Osteoblast (primary cell): ENCODE measurements around the gene MYT1. TPM values are rescaled to one million over a fixed set of nuclear protein-coding genes. Genes with fewer than 3 reads are reported as not detected.

ENCODE experiments used
- DNase-seq: peaks from one replicate; pipeline ENCODE4 v3.0.0; 2011; ENCODE audit warnings: low spot score, mixed read lengths; ENCODE audit not compliant: insufficient read length; ENCODE audit errors: missing footprints
- H2AFZ ChIP-seq: 2 replicates; pipeline ENCODE4 v1.6.0; 2011; ENCODE audit warnings: mild to moderate bottlenecking, low read length
- H3K27ac ChIP-seq: 2 replicates; pipeline ENCODE4 v1.5.1; 2011; ENCODE audit warnings: mild to moderate bottlenecking, low read depth, low read length, moderate library complexity
- H3K27me3 ChIP-seq: 2 replicates; pipeline ENCODE4 v1.6.0; 2012; ENCODE audit warnings: mild to moderate bottlenecking, control low read depth, inconsistent platforms, low read length, moderate library complexity; ENCODE audit not compliant: insufficient read depth
- H3K36me3 ChIP-seq: 2 replicates; pipeline ENCODE4 v1.5.1; 2011; ENCODE audit warnings: mild to moderate bottlenecking, low read length, control low read depth, moderate library complexity; ENCODE audit not compliant: insufficient read depth
- H3K4me1 ChIP-seq: 2 replicates; pipeline ENCODE4 v1.5.1; 2011; ENCODE audit warnings: mild to moderate bottlenecking, low read length, control low read depth, moderate library complexity; ENCODE audit not compliant: insufficient read depth
- H3K4me2 ChIP-seq: 2 replicates; pipeline ENCODE4 v1.6.0; 2011; ENCODE audit warnings: mild to moderate bottlenecking, low read length; ENCODE audit not compliant: insufficient read depth
- H3K4me3 ChIP-seq: fragments of 200-600 bp; sonication (generic); 3 replicates; pipeline ENCODE4 v1.5.1; 2012; ENCODE audit warnings: mild to moderate bottlenecking, low read length, inconsistent platforms; ENCODE audit not compliant: insufficient read depth
- H3K79me2 ChIP-seq: 2 replicates; pipeline ENCODE4 v1.6.0; 2012; ENCODE audit warnings: mild to moderate bottlenecking, low read length, control low read depth, inconsistent platforms; ENCODE audit not compliant: insufficient read depth
- H3K9me3 ChIP-seq: 2 replicates; pipeline ENCODE4 v1.5.1; 2011; ENCODE audit warnings: low read depth, low read length, control low read depth
- H4K20me1 ChIP-seq: 2 replicates; pipeline ENCODE4 v1.6.0; 2012; ENCODE audit warnings: mild to moderate bottlenecking, low read length, control low read depth; ENCODE audit not compliant: insufficient read depth
- total RNA-seq: library from RNA; depleted of rRNA; stranded (reverse); fragments of >200 nt; gene quantifications from 2 replicates; pipeline ENCODE4 v1.2.3, GENCODE V29; 2012
- TF ChIP-seq, protein P1 (sequence below): IDR thresholded peaks from 2 replicates; pipeline ENCODE4 v1.5.1; 2011; ENCODE audit warnings: mild to moderate bottlenecking, low read depth, low read length, moderate library complexity; ENCODE audit errors: extremely low read depth

The MYT1 gene
- total RNA-seq, 1 donor = not detected

DNA sequence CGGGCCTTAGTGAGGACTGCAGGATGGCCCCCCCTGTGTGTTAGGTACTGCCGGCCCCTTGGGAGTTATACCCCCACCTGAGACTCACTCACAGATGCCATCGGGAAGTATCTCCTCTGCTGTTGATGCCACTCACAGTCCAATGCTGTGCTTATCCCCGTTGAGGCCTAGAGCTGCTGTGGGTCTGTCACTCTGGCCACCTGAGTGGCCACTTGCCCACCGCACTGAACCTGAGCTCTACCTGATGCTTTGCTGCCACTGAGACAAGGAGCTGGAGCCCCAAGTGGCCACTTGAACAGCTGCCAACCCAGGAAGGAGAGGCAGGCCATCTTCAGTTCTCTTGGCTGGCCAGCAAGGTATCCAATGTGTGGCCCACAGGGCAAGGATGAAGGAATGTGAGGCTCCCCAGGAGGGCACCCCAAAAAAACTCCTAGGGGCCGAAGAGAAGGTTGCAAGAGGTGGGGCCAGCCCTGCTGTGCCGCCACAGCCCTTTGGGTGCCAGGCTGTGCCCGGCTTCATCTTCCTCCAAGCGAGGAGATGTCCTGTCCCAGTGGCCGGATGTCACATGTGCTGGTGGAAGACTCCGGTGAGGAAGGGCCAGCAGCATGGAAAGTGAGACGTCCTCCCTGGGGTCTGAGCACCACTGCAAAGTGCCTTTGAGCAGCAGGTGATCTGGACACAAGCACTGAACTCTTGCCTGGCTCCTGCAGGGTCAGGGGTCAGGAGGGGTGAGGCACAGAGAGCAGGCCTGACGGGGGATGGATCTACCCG, 61.8 kb downstream of the MYT1 start:
- H3K36me3 ChIP-seq = no peaks in the 10 kb centered on the region
- no peak overlapping the region for H3K4me3 ChIP-seq
- no peak overlapping the region for H3K27ac ChIP-seq
- H3K79me2 ChIP-seq = no peaks in the 10 kb centered on the region
- no peak overlapping the region for H3K4me2 ChIP-seq
- peaks cover 28% of the 10 kb centered on the region for H3K4me1 ChIP-seq
- no peak for DNase-seq
- no peak overlapping the region for H2AFZ ChIP-seq
- TF ChIP-seq, protein P1, sequence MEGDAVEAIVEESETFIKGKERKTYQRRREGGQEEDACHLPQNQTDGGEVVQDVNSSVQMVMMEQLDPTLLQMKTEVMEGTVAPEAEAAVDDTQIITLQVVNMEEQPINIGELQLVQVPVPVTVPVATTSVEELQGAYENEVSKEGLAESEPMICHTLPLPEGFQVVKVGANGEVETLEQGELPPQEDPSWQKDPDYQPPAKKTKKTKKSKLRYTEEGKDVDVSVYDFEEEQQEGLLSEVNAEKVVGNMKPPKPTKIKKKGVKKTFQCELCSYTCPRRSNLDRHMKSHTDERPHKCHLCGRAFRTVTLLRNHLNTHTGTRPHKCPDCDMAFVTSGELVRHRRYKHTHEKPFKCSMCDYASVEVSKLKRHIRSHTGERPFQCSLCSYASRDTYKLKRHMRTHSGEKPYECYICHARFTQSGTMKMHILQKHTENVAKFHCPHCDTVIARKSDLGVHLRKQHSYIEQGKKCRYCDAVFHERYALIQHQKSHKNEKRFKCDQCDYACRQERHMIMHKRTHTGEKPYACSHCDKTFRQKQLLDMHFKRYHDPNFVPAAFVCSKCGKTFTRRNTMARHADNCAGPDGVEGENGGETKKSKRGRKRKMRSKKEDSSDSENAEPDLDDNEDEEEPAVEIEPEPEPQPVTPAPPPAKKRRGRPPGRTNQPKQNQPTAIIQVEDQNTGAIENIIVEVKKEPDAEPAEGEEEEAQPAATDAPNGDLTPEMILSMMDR = no peak
- peaks cover 4% of the 10 kb centered on the region for H4K20me1 ChIP-seq
- no peaks in the 10 kb centered on the region for H3K9me3 ChIP-seq
- H3K27me3 ChIP-seq = peaks cover 3% of the 10 kb centered on the region

DNA sequence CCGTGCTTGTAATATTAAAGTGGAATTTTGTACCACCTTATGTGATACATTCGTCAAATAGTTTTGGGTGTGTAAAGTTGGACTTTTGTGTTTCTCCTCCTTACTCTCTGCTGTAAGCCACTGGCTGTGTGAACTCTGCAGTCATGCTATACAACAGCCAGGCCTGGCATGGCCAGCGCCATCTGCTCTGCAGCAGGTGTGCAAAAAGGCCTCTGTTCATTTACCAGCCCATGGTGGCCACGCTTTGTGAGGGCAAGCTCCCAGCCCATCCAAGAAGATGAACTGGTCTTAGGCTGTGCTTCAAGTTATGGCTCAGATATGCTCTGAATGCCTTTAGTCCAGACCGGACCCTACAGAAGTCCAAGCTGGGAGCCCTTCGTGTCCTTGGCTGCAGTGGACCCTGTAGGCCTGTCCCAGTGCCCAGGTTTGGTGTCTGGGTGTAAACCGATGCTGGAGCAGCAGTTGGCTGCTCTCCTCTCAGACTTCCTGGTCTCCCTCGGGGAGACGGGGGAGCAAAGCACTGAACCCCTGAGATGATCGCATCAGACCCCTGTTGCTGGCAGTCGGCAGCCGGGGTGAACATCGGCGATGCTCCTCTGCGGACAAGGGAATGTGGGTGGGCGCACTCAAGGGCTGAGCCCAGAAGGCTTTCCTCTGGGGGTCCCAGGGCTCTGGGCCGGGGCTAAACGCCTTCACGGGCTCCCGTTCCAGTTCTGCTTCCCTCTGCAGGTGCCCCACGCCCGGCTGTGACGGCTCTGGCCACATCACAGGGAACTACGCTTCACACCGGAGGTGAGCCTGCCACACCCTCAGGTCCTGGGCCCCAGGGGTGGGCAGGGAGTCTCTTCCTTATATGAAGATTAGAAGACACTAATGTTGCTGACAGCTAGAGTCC, 62.7 kb downstream of the MYT1 start:
- peaks cover 4% of the 10 kb centered on the region for H4K20me1 ChIP-seq
- H3K4me3 ChIP-seq = no peak overlapping the region
- H3K9me3 ChIP-seq = no peaks in the 10 kb centered on the region
- H3K36me3 ChIP-seq = no peaks in the 10 kb centered on the region
- H3K4me1 ChIP-seq = peaks cover 28% of the 10 kb centered on the region
- peaks cover 3% of the 10 kb centered on the region for H3K27me3 ChIP-seq
- H2AFZ ChIP-seq = no peak overlapping the region
- H3K27ac ChIP-seq = no peak overlapping the region
- TF ChIP-seq, protein P1 = no peak
- H3K4me2 ChIP-seq = no peak overlapping the region
- no peaks in the 10 kb centered on the region for H3K79me2 ChIP-seq
- no peak for DNase-seq

DNA sequence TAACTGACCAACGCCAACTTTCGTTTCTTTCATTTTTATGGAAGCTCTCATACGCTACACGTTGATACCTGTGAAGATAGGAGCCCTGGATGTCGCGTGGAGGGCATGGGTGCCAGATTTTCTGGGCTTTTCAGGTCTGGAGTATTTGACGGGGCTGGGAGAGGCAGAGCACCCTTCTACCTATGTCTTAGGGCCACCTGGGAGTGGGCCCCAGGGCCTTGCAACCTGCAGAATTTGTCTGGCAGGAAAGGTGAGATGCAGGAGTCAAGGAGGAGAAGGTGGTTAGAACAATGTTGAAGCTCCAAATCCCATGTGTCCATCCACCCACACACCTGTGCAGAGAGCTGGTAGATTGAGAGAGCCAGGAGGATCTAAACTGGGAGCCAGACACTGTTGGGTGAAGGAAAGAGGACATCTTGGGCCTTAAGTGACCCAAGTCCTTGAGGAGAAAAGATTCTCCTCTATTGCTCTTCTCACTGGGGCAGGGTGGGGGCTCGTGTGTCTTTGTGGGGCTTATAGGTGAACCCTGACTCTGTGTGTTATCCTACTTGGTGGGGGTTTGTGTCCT, 63.9 kb downstream of the MYT1 start:
- Histone ChIP-seq H3K27me3 (peaks cover 3% of the 10 kb centered on the region), H3K4me2 (no peak overlapping the region), H3K9me3 (no peaks in the 10 kb centered on the region), H3K36me3 (no peaks in the 10 kb centered on the region), H3K4me3 (no peak overlapping the region), H3K79me2 (no peaks in the 10 kb centered on the region), H2AFZ (no peak overlapping the region), H3K27ac (no peak overlapping the region), H4K20me1 (no peaks in the 10 kb centered on the region), H3K4me1 (peaks cover 19% of the 10 kb centered on the region)
- DNase-seq = no peak
- TF ChIP-seq, protein P1 = no peak
